ENCODE measurements around the gene WDR17.

WDR17 gene

GRCh38 chr4:176090115-176090514 lies 24.5 kb downstream of the WDR17 start:
- DNase-seq (ENCODE audit: low spot score) = no peak

GRCh38 chr4:176099314-176099713 lies 33.7 kb downstream of the WDR17 start:
- DNase-seq (ENCODE audit: low spot score) = no peak

- DNase-seq (ENCODE audit: low spot score) = no peak
Observed at GRCh38 chr4:176102414-176103063, 36.9 kb downstream of the WDR17 start.

- no peak for DNase-seq (ENCODE audit: low spot score)
Observed at GRCh38 chr4:176107695-176108094, 42.1 kb downstream of the WDR17 start.

GRCh38 chr4:176123710-176124407 lies 58.2 kb downstream of the WDR17 start:
- peak; percentile 10 for DNase-seq (ENCODE audit: low spot score)

GRCh38 chr4:176125063-176125462 lies 59.4 kb downstream of the WDR17 start:
- DNase-seq (ENCODE audit: low spot score) = no peak

GRCh38 chr4:176134670-176135069 lies 69.0 kb downstream of the WDR17 start:
- no peak for DNase-seq (ENCODE audit: low spot score)

GRCh38 chr4:176137631-176138030 lies 72.0 kb downstream of the WDR17 start:
- no peak for DNase-seq (ENCODE audit: low spot score)

- DNase-seq (ENCODE audit: low spot score) = no peak
Observed at GRCh38 chr4:176139518-176139917, 73.9 kb downstream of the WDR17 start.

- no peak for DNase-seq (ENCODE audit: low spot score)
Observed at GRCh38 chr4:176142253-176142652, 76.6 kb downstream of the WDR17 start.

- no peak for DNase-seq (ENCODE audit: low spot score)
Observed at GRCh38 chr4:176149680-176150355, 84.2 kb downstream of the WDR17 start.

- no peak for DNase-seq (ENCODE audit: low spot score)
Observed at GRCh38 chr4:176150356-176150682, 84.7 kb downstream of the WDR17 start.

GRCh38 chr4:176150704-176151103 lies 85.1 kb downstream of the WDR17 start:
- no peak for DNase-seq (ENCODE audit: low spot score)

GRCh38 chr4:176153124-176153523 lies 87.5 kb downstream of the WDR17 start:
- no peak for DNase-seq (ENCODE audit: low spot score)

GRCh38 chr4:176156656-176157055 lies 91.0 kb downstream of the WDR17 start:
- DNase-seq (ENCODE audit: low spot score) = no peak

GRCh38 chr4:176163041-176163440 lies 97.4 kb downstream of the WDR17 start:
- no peak for DNase-seq (ENCODE audit: low spot score)

- no peak for DNase-seq (ENCODE audit: low spot score)
Observed at GRCh38 chr4:176185051-176185450, 119.4 kb downstream of the WDR17 start.

- no peak for DNase-seq (ENCODE audit: low spot score)
Observed at GRCh38 chr4:176186067-176186466, 120.4 kb downstream of the WDR17 start.

GRCh38 chr4:176186671-176187395 lies 121.2 kb downstream of the WDR17 start:
- DNase-seq (ENCODE audit: low spot score) = no peak

- no peak for DNase-seq (ENCODE audit: low spot score)
Observed at GRCh38 chr4:176187624-176188023, 122.0 kb downstream of the WDR17 start.

GRCh38 chr4:176188654-176189053 lies 123.0 kb downstream of the WDR17 start:
- no peak for DNase-seq (ENCODE audit: low spot score)

- DNase-seq (ENCODE audit: low spot score) = no peak
Observed at GRCh38 chr4:176189891-176190795, 124.5 kb downstream of the WDR17 start.
